ENCODE data around the gene CHST10. TPM values are rescaled to one million over a fixed set of nuclear protein-coding genes. Genes with fewer than 3 reads are reported as not detected.
"Not testable (repeated sequence)": the region's sequence is repeated elsewhere in the genome, so short reads cannot be mapped to it uniquely, and the experiment has no call there.

The CHST10 gene
- total RNA-seq, 1 donor from 2014 or later, result 25.0 TPM

DNA sequence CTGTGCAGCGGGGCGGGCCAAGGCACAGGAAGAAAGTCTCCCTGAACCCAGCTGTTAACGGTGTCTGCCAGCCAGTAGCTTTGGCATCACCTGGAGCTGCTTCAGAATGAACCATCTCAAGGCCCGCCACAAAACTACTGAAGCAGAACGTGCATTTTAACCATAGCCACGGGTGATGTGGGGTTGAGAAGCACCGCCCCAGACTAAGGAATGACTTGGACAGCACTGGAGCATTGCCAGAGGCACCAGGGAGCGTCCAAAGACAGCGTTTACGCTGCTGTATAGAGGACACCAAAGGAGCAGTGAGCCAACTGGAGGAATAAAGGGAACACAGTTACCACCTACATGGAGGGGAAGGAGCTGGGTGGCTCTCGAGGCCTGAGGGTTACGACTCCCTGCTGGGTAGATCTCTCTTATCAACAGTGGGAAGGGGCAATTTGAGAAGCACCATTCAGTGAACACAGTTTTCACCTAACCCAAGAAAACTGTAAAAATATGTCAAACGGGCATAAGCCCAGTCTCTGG lies 66.7 kb downstream of the CHST10 start:
- DNase-seq, result no peak
- Mint-ChIP-seq H3K9me3 (ENCODE audit: unreplicated experiment) (peaks cover 2% of the 10 kb centered on the region), H3K4me1 (ENCODE audit: low read depth, unreplicated experiment) (no peaks in the 10 kb centered on the region), H3K36me3 (ENCODE audit: unreplicated experiment) (peaks cover 9% of the 10 kb centered on the region), H3K4me3 (ENCODE audit: unreplicated experiment) (no peak overlapping the region), H3K27me3 (ENCODE audit: unreplicated experiment) (peaks cover 6% of the 10 kb centered on the region), H3K27ac (ENCODE audit: unreplicated experiment) (no peak overlapping the region)
- TF ChIP-seq, protein P1, sequence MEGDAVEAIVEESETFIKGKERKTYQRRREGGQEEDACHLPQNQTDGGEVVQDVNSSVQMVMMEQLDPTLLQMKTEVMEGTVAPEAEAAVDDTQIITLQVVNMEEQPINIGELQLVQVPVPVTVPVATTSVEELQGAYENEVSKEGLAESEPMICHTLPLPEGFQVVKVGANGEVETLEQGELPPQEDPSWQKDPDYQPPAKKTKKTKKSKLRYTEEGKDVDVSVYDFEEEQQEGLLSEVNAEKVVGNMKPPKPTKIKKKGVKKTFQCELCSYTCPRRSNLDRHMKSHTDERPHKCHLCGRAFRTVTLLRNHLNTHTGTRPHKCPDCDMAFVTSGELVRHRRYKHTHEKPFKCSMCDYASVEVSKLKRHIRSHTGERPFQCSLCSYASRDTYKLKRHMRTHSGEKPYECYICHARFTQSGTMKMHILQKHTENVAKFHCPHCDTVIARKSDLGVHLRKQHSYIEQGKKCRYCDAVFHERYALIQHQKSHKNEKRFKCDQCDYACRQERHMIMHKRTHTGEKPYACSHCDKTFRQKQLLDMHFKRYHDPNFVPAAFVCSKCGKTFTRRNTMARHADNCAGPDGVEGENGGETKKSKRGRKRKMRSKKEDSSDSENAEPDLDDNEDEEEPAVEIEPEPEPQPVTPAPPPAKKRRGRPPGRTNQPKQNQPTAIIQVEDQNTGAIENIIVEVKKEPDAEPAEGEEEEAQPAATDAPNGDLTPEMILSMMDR (IDR thresholded peaks at IDR 0.05; ENCODE audit: partially characterized antibody, unreplicated experiment), result no peak

DNA sequence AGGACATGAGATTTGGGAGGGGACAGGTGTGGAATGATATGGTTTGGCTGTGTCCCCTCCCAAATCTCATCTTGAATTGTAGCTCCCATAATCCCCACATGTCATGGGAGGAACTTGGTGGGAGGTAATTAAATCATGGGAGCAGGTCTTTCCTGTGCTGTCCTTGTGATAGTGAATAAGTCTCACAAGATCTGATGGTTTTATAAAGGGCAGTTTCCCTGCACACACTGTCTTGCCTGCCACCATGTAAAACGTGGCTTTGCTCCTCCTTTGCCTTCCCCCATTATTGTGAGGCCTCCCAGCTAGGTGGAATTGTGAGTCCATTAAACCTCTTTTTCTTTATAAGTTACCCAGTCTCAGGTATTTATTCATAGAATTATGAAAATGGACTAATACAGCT lies 72.3 kb downstream of the CHST10 start:
- H3K36me3 Mint-ChIP-seq (ENCODE audit: unreplicated experiment), result peaks cover 25% of the 10 kb centered on the region
- H3K4me3 Mint-ChIP-seq (ENCODE audit: unreplicated experiment); H3K4me1 Mint-ChIP-seq (ENCODE audit: low read depth, unreplicated experiment); H3K27ac Mint-ChIP-seq (ENCODE audit: unreplicated experiment); DNase-seq; H3K9me3 Mint-ChIP-seq (ENCODE audit: unreplicated experiment): not testable (repeated sequence)
- peaks cover 13% of the 10 kb centered on the region for H3K27me3 Mint-ChIP-seq (ENCODE audit: unreplicated experiment)

DNA sequence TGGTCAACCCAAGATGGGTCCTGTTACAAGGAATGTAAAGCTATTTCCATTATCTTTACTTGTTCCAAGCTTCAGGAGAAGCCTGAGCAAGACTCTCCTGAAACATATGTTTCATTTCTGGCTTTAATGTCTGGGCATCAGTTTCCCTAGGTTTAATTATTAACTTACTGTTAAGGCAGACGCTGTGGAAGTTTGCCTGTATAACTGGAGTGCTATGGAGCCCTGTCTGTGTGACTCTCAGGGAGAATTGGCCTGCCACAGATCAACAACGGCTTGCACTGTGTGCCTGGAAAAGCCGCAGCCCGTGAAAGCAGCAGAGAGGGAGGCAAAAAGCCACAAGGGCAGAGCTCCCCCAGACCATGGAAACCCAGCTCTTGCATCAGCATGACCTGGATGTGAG lies 73.0 kb downstream of the CHST10 start:
- Mint-ChIP-seq H3K27me3 (ENCODE audit: unreplicated experiment) (peaks cover 8% of the 10 kb centered on the region), H3K27ac (ENCODE audit: unreplicated experiment) (no peak overlapping the region), H3K4me3 (ENCODE audit: unreplicated experiment) (no peak overlapping the region), H3K36me3 (ENCODE audit: unreplicated experiment) (peaks cover 18% of the 10 kb centered on the region), H3K4me1 (ENCODE audit: low read depth, unreplicated experiment) (peaks cover 5% of the 10 kb centered on the region), H3K9me3 (ENCODE audit: unreplicated experiment) (no peaks in the 10 kb centered on the region)
- no peak for DNase-seq
- TF ChIP-seq, protein P1 (IDR thresholded peaks at IDR 0.05; ENCODE audit: partially characterized antibody, unreplicated experiment), result no peak

DNA sequence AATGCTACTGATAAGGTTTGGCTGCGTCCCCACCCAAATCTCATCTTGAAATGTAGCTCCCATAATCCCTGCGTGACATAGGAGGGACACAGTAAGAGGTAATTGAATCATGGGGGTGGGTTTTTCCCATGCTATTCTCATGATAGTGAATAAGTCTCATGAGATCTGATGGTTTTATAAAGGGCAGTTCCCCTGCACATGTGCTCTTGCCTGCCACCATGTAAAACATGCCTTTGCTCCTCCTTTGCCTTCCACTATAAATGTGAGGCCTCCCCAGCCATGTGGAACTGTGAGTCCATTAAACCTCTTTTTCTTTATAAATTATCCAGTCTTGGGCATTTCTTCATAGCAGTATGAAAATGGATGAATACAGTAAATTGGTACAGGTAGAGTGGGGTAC lies 75.0 kb downstream of the CHST10 start:
- not testable (repeated sequence) for H3K27ac Mint-ChIP-seq (ENCODE audit: unreplicated experiment); DNase-seq; H3K4me1 Mint-ChIP-seq (ENCODE audit: low read depth, unreplicated experiment); H3K4me3 Mint-ChIP-seq (ENCODE audit: unreplicated experiment); H3K9me3 Mint-ChIP-seq (ENCODE audit: unreplicated experiment); H3K27me3 Mint-ChIP-seq (ENCODE audit: unreplicated experiment)
- peaks cover 16% of the 10 kb centered on the region for H3K36me3 Mint-ChIP-seq (ENCODE audit: unreplicated experiment)

Other genes with a start within 250 kb of the CHST10 start
- 1.3 TPM for gene LONRF2, start 95.2 kb downstream of the CHST10 start, total RNA-seq (ENCODE audit: unreplicated experiment)
- gene NMS, start 52.8 kb upstream of the CHST10 start, total RNA-seq (ENCODE audit: unreplicated experiment), result not detected
- 24.9 TPM for gene PDCL3, start 145.3 kb upstream of the CHST10 start, total RNA-seq (ENCODE audit: unreplicated experiment)